ENCODE results near the gene RFWD3.
"Not testable (repeated sequence)": the region's sequence is repeated elsewhere in the genome, so short reads cannot be mapped to it uniquely, and the experiment has no call there.

RFWD3 gene, protein sequence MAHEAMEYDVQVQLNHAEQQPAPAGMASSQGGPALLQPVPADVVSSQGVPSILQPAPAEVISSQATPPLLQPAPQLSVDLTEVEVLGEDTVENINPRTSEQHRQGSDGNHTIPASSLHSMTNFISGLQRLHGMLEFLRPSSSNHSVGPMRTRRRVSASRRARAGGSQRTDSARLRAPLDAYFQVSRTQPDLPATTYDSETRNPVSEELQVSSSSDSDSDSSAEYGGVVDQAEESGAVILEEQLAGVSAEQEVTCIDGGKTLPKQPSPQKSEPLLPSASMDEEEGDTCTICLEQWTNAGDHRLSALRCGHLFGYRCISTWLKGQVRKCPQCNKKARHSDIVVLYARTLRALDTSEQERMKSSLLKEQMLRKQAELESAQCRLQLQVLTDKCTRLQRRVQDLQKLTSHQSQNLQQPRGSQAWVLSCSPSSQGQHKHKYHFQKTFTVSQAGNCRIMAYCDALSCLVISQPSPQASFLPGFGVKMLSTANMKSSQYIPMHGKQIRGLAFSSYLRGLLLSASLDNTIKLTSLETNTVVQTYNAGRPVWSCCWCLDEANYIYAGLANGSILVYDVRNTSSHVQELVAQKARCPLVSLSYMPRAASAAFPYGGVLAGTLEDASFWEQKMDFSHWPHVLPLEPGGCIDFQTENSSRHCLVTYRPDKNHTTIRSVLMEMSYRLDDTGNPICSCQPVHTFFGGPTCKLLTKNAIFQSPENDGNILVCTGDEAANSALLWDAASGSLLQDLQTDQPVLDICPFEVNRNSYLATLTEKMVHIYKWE
- 28.5 to 87.4 (median 45.6) reads per million in 17 experiments for total RNA-seq

DNA sequence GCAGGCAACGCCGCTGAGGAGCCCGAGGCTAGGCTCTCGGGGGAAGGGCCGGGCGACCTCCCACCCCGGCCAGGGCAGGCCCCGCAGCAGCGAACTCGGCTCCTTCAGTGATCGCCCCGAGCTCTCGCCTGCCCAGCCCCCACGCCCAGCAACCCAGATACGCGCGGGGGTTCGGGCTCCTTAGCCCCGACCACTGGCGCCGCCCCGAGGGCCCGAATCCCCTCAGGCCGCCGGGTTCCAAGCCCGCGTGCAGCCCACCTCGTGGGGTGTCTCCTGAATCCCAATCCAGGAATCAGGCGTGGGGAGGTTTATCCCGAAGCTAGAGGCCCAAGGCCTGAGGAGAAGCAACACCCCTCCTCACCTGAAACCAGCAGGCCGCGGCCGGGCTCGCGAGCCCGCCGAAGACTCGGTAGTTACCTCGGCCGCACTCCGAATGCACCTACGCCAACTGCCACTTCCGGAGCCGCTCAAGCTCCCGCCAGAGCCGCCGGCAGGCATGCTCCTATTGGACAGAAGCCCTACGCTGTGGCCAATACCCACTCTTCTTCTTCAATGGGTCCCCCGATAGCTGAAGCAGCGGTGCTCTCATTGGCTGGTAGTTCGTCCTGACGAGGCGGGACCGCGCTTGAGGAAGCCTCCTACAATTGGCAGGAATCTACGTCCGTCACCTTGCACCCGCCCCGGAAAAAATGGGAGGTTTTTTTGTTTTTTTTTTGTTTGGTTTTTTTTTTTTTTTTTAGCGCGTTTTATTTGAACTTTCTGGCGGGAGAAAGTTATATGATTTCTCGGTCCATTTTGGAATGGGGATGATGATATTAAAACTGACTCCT lies at the start of gene RFWD3:
Gene RFWD3, minus strand, starts transcription at position 453 of the 830 bp plus-strand sequence. CDS start 5,428 bp downstream, outside the sequence.
- DNase-seq = peak; percentile 97 to 99 (median 98)

DNA sequence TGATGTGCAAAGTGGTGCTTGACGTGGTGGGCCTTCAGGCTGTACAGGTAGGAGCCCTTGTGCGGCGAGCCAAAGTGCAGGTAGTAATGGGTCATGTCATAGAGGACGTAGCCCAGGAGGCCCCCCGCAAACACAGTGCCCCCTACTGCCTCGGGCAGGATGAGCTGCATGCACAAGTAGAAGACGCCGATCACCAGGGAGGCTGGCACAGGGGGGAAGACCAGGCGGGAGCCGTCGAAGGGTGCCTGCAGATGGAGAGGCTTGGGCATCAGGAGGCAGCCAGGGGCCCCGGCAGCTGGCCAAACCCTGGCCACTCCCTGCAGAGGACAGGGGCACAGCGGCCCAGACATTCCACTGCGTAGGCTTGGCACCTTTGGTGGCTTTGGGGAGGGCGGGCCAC lies 49.7 kb upstream of the RFWD3 start:
- no peak for DNase-seq

DNA sequence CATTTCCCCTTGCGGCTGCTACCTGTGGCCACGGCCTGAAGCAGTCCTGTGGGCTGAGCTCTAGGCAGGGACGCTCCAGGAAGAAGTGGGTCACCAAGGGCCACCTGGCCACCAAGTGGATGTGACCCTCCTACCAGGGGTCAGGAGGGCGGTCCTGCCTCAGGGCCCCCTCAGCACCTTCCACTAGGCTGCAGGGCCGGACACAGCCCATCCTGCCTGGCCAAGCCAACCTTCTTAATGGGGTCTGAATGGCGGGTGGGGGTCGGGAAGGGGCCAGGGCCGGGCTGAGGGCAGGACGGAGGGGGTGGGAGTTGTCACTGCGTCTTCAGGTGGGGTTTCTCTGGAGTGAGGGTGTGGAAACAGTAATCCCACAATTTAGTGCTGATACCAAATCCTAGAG lies 47.2 kb upstream of the RFWD3 start:
- DNase-seq = no peak

DNA sequence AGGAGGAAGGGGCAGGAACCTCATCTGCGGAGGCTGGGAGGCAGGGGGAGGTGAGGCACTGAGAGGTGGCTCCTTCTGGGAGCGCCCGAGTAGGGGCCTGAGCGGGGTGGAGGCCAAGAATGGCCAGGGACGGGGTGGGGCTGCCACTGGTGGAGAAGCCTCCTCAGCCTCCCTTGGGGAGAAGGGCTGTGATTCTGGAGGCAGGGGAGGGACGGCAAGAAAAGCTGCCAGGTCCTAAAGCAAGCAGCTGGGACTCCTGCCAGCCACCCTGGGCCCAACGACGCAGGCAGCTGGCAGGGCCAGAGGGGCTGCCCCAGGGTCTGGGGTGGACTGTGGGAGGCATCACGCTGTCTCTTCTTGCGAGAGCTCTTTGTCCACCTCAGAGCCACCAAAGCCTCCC lies 46.6 kb upstream of the RFWD3 start:
- no peak for DNase-seq

DNA sequence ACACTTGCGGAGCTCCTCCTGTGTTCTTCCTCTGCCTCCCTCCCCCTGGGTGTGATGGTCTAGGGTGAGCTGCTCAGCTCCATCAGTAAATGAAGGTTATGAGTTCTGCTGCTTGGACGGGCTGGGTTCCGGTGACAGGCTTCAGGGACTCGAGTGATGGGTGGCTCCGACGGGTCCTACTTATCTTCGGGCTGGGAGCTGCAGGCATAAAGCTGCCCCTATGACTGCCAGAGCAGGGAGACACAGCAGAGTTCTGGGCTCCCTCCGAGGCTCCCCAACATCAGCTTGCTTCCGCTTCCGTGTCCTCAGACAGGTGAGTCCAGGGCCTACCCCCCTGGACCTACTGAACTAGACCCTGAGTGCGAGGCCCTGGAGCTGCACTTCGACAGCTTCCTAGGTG lies 45.3 kb upstream of the RFWD3 start:
- no peak for DNase-seq

DNA sequence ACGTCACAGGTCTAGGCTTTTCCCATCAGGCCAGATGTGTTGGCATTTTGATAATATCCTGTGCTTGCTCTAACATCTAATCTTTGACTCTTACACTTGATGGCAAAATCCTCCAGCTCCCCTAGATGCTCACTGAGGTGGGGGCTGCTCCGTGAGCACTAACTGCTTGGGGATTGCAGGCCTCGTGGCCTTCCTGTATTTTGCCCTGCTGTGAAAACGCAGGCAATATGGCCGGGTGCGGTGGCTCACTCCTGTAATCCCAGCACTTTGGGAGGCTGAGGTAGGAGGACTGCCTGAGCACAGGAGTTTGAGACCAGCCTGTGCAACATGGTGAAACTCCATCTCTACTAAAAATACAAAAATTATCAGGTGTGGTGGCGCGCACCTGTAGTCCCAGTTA lies 43.7 kb upstream of the RFWD3 start:
- DNase-seq = no peak

DNA sequence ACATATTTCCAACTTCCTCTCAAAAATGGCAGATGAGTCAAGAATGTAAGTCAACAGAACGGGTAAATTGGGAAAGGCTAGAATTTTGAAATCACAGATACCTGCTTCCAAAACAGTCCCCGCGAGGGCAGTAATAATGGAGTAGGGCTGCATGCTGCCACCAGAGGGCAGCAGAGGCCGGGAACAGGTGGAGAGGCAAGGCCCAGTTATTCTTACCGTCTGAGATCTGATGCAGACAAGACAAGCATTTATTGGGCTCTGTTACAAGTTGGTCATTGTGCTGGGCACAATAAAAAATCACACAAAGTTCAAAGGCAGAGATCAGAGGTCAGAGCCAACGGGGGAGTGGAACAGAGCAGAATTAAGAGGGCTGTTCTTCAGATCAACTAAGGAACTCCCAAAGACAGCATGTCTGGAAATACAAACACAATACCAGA lies 42.8 kb upstream of the RFWD3 start:
- peak; percentile 87 to 92 (median 90) for DNase-seq

DNA sequence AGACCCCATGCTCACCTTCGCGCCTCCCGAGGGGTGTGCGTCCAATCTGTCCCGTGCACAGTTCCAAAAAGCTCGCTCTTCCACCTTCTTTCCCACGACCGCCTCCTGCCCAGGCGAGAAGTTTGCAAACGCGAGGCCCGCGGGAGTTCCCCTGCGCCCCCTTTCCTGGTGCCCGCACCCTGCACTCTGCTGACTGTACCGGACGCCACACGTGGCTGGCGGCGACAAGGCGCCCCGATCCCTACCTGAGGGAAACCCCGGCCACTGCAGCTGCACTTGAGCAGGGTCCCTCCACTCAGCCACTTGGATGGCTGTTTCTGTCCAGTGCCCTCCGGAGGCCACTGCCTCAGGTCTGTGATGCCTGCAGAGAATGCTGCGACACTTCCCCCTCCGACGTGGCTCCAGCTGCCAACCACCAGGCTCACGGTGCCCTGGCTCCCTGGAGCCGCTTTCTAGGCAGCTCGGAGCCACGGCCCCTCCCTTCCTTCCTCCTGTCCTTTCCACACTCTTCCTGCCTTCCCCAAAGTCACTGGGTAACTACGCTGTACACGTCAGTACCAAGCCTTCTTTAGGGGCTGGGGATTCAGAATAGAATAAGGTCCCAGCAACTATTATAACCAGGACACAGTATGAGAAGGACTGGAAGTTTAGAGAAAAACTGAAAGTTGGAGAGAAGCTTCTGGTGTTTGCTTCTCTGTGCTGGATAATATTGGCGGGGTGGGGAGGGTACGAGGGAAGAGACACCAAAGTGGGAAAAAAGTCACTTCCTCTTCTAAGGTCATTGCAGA lies 34.0 kb upstream of the RFWD3 start, which contains the start of gene MLKL:
Gene MLKL, minus strand, starts transcription at position 425 of the 788 bp plus-strand sequence. CDS start 5,105 bp downstream, outside the sequence.
- DNase-seq = peak; percentile 79 to 94 (median 88)

DNA sequence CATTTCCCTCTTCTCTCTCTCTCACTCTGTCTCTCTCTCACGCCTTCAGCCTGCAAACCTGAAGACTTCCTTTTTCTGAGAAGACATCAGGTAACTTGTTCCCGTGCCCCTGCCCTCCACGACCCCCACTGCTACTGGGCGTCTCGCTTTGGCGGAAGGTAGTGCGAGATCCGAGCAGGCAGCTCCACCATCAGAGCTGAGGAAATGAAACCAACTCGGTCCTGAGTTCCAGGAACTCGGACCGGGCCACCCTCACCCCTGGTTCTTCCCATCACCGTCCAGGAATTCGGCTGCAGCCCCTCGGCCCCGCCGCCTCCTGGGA lies 33.4 kb upstream of the RFWD3 start:
- DNase-seq = peak; percentile 29 to 63 (median 59)

DNA sequence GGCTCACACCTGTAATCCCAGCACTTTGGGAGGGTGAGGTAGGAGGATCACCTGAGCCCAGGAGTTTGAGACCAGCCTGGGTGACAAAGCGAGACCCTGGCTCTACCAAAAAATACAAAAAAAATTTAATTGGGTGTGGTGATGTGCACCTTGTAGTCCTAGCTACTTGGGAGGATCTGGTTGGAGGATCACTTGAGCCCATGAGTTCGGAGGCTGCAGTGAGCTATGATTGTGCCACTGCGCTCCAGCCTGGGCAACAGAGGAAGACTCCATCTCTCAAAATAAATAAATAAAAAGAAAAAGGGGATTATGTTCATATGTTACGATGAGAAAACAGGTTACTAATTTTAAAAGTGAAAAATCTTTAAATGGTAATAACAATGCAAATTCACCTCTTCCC lies 33.0 kb upstream of the RFWD3 start:
- DNase-seq = no peak

DNA sequence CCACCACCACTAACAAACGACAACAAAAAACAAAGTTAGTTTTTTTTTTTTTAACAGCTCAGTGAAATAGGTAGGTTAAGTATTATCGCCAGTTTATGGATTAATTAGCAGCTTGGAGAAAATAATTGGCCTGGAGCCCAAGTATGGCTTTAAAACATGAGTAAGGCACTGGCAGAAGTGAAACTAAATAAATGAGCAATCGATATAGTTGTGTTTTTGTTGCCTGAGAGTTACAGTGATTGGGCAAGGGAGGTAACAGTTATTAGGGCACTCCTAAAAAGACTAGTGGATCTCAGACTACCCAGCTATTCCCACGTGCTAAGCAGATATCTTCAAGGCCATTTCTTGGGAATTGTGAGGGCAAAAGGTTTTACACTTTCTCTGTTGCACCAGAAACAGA lies 31.5 kb upstream of the RFWD3 start:
- peak in 2 of 4 experiments; percentile 47 to 50 for DNase-seq

DNA sequence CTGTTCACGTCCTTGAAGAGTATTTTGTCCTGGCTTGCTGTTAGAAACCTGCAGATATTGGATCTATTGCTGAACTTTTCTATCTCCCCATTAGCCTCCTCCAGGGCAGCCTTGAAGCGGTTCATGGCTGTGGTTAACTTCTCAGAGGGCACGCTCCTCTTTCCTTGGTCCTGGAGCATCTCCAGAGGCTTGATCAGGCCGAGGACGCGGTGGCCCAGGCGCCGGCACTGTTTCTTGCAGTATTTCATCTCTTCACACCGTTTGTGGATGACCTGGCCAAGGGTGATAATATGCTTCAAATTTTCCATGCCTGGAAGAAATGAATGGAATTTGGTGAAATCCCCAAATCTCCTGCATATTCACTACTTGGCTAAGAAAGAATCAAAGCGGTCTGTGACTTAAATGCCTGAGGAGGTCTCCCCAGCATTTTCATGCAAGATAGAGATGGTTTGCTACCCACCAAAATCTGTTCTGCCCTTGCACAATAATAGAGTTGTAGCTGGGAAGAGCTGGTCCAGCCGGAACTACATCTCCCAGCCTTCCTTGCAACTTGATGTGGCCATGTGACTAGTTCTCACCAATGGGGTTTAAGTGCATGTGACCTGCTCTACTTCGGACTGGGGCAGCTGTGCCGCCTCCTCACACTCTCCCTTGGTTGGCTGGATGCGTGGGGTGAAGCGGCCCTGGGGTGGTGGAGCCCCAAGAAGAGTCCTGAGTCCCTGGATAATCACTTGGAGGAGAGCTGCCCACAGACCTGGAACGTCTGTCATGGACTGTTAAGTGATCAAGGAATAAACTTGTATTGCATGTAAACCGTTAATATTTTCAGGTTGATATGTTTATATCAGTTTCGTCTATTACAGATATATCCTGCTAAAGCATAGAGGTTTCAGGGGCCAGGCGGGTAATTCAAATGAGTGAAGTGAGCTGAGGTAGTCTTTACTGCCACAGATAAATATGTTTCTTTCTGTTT lies 29.1 kb upstream of the RFWD3 start:
- DNase-seq = peak; percentile 67 to 86 (median 86)

DNA sequence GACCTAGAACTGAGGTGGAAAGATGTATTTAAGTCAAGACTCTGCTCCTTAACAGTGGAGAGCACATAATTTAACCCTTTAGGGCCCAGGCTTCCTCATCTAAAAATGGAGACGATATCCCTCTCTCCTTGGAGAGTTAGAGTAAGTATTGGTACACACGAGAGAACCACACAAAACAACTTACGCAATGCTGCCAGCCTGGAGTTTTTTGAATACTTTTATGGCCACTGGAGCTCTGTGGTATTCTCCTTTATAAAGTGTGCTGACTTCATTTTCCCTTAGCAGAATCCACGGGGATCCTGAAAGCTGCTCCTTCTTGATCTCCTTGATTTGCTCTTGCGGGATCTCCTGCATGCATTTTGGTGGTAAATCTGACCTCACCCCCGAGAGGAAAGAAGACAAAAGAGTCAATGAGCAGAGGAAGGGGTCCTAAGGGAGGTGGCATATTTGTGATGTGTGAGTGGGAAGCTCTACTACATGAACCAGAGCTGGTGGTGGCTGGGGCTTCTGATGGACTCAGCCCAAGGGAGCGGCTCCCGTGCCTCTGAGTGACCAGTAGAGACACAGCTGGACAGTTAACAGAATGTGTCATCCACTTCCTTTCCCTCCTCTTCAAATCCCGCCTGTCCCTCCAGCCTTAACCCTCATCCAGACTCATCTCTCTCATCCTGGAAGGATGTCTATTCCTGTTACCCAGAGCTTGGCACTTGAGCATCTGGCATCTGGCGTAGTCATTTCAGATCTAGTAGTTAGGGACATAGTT lies 24.6 kb upstream of the RFWD3 start:
- DNase-seq = no peak

DNA sequence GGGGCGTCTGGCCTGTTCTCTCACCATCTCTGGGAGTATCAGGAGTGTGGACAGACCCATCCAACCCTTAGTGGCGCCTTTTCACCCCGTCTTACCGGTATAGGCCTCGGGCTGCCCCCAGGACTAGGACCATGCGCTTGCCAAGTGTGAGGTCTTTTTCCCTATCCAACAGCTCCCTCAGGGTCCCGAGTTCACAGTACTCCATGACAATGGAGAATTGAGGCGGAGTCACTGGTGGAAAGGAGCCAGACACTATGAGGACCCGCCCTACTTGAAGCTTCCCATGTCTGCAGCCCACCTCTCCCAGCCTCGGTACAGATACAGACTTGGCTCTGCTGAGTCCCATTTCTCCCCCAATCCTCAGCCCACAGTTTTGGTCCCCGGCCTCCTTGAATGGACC lies 15.9 kb upstream of the RFWD3 start:
- DNase-seq = no peak

DNA sequence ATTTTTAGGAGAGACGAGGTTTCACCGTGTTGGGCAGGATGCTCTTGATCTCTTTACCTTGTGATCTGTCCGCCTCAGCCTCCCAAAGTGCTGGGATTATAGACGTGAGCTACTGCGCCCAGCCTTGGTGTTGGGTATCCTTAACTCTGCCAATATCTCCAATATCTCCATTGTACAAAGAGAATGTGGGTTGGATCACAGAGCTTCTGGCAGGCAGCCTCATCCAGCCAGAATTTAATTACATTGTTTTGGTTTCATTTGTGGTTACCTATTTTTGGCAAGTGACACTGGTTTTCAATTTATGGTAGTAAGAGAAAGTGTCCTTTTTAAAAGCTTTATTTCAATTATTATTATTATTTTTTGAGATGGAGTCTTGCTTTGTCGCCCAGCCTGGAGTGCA lies 14.0 kb upstream of the RFWD3 start:
- DNase-seq = no peak

DNA sequence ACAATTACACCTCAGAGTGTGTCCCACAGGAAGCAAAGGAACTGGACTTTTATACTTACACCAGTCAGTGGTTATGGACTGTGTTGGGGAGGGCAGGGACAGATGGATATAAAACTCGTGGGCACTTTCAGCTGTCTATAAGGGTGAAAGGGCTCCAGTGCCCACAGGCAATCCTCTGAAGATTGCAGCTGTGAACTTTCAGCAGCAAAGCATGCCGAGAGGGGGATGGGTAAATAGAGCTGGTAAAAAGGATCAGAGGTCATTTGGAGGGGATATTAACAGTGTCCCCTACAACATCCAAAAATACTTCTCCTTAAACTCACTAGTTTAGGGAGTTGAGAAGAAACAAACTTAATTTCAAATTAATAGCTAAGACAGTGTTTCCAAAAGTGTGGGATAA lies 13.3 kb upstream of the RFWD3 start:
- DNase-seq = no peak

DNA sequence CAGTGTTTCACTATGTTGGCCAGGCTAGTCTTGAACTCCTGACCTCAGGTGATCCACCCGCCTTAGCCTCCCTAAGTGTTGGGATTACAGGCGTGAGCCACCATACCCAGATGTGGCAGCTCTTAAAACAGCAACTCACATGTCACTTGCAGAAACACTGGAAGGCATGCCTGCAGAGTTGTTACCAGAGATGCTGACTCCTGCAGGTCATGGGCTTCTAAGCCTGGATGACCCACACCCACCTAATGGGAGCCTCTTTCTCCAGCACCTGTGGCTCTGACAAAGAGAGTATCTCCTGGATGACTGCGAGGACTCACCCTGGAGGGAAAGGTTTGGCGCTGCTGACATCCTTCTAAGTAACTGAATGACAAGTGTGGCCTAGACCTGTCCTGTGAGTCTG lies 11.2 kb upstream of the RFWD3 start:
- DNase-seq = no peak

DNA sequence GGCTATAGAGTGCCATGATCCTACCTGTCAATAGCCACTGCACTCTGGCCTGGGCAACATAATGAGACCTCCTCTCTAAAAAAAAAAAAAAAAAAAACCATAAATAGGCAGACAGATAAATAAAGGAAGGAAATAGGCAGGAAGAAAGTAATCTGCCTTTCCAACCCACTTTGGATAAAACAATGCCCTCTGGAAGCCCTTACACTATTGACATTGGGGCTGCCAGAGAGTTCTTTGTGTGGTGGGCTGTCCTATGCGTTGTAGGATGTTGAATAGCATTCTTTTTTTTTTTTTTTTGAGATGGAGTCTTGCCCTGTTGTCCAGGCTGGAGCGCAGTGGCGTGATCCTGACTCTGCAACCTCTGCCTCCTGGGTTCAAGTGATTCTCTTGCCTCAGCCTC lies 7.2 kb upstream of the RFWD3 start:
- DNase-seq = no peak

DNA sequence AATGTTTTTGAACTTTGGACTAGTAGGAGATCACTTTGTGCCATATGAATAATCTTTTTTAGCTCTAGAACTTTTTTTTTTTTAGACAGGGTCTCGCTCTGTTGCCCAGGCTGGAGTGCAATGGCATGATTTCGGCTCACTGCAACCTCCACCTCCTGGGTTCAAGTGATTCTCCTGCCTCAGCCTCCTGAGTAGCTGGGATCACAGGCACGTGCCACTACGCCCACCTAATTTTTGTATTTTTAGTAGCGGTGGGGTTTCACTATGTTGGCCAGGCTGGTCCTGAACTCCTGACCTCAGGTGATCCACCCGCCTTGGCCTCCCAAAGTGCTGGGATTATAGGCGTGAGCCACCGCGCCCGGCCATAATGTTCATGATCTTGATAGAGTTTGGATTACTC lies 2.2 kb upstream of the RFWD3 start:
- not testable (repeated sequence) for DNase-seq

DNA sequence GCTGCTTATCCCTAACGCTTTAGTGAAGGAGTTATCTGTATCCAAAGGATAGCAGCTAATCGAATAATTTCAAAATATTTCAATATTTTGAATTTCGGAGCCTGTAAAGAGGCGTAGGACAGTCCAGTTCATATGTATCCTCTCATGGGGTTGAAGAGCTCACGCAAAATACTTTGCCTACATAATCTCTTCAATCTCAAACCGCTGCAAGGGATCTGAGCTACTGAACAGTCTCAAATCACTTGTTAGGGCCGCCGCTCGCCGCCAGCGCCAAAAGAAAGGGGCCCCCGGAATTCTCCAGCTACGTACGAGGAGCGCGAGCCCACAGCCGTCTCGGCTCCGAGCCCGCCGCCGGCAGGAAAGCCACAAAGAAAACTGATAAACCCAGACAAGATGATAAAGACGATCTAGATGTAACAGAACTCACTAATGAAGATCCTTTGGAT lies 601 bp upstream of the RFWD3 start:
- DNase-seq = peak; percentile 21 to 54 (median 38)
